VCaP (cell line): ENCODE results near the gene NPM1.

ENCODE experiments used
- H3K27ac ChIP-seq: fragments of 450-650 bp; 2 replicates; pipeline ENCODE4 v1.5.1; 2017
- TF ChIP-seq, protein P1 (sequence below): fragments of 450-650 bp; conservative IDR thresholded peaks from 2 replicates; pipeline ENCODE4 v1.5.1; 2017; ENCODE audit warnings: mild to moderate bottlenecking, moderate library complexity

The NPM1 gene, protein sequence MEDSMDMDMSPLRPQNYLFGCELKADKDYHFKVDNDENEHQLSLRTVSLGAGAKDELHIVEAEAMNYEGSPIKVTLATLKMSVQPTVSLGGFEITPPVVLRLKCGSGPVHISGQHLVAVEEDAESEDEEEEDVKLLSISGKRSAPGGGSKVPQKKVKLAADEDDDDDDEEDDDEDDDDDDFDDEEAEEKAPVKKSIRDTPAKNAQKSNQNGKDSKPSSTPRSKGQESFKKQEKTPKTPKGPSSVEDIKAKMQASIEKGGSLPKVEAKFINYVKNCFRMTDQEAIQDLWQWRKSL

DNA sequence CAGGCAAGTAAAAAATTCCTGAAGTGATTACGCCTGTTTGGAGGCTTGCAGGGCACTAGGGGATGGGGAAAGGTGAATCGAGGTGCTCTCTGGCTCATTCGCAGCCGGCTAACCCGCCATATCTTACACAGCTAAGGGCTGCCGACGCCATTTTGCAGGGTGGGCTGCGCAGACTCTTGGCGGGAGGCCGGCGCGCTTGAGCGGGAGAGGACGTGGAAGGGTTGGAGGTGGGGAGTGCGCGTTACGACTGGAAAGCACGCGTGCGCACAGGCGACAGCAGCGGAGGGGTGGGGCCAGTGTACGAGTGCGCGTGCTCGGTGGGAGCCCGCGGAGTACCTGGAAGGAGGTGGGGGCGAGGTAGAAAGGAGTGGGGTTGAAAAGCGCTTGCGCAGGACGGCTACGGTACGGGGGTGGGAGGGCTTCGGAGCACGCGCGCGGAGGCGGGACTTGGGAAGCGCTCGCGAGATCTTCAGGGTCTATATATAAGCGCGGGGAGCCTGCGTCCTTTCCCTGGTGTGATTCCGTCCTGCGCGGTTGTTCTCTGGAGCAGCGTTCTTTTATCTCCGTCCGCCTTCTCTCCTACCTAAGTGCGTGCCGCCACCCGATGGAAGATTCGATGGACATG lies at the start of gene NPM1:
Gene NPM1 (plus strand): TSS at position 505 of the 625 bp plus-strand sequence. CDS start 100 bp downstream, at position 605.
- H3K27ac ChIP-seq = peak within 1 kb of the TSS; percentile 87
- TF ChIP-seq, protein P1, sequence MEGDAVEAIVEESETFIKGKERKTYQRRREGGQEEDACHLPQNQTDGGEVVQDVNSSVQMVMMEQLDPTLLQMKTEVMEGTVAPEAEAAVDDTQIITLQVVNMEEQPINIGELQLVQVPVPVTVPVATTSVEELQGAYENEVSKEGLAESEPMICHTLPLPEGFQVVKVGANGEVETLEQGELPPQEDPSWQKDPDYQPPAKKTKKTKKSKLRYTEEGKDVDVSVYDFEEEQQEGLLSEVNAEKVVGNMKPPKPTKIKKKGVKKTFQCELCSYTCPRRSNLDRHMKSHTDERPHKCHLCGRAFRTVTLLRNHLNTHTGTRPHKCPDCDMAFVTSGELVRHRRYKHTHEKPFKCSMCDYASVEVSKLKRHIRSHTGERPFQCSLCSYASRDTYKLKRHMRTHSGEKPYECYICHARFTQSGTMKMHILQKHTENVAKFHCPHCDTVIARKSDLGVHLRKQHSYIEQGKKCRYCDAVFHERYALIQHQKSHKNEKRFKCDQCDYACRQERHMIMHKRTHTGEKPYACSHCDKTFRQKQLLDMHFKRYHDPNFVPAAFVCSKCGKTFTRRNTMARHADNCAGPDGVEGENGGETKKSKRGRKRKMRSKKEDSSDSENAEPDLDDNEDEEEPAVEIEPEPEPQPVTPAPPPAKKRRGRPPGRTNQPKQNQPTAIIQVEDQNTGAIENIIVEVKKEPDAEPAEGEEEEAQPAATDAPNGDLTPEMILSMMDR = no peak

DNA sequence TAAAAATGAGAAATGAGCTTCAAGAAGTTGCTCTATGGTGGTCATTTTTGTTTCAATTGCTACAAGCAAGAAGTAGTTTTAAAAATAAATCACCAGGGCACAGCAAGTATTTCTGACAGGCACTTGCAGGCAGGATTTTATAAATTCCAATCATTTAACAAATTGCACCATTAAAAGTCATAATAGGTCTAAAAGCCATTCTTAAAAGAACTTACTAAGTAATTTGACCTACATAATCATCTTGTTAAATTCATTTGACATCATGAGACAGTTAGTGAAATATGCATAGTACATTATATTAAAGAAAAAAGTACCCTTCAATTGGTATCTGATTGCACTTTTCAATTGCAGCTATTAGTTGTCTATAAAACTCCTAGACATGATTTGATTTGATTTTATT lies 47.6 kb upstream of the NPM1 start:
- TF ChIP-seq, protein P1 = no peak
- no peak overlapping the region for H3K27ac ChIP-seq

DNA sequence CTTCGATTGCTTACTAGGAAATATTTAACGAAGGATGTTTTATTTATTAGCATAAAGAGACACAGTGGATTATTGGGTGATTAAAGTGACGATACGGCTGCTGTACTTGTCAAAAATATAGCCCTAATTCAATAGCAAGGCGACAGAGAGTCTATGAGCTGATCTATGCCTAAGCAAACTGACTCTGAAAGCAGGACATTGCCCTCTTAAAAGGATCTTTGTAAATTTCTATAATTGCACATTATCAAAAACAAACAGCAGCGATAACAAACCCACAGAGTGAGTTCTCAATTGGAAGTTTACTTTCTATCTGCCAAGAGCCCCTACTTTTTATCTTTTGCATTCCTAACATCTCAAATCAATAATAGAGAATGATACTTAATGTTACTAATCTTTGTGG lies 47.2 kb upstream of the NPM1 start:
- TF ChIP-seq, protein P1 = no peak
- no peak overlapping the region for H3K27ac ChIP-seq

DNA sequence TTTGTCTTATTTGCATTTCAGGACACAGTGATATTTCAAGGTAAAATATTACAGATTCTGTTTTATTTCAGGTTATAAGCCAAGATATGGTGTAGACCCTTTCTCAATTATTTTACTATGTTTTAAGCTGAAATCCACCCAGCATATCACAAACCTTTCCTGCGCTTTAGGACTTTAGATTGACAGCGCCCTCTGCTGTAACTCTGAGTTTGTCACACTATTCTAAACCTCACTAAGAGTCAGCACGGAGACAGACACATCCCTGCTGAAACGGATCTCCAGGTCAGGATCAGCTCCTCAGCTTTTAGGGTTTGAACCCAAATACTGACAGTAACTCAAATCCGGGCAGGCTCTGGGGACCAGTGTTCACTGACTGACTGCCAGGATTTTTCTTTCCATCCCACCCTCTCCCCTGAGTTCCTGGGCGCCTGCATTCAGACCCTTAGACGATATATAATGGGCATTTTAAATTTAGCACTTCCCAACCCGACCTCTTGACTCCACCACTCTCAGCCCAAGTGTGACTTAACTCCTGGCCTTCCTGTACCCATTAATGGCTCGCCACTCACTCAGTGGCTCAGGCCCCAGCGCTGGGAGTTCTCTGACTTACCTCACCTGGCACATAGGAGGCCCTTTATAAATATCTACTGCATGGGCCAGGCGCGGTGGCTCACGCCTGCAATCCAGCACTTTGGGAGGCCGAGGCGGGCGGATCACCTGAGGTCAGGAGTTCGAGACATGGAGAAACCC lies 45.1 kb upstream of the NPM1 start:
- H3K27ac ChIP-seq = no peak overlapping the region
- TF ChIP-seq, protein P1 = peak; percentile 75

DNA sequence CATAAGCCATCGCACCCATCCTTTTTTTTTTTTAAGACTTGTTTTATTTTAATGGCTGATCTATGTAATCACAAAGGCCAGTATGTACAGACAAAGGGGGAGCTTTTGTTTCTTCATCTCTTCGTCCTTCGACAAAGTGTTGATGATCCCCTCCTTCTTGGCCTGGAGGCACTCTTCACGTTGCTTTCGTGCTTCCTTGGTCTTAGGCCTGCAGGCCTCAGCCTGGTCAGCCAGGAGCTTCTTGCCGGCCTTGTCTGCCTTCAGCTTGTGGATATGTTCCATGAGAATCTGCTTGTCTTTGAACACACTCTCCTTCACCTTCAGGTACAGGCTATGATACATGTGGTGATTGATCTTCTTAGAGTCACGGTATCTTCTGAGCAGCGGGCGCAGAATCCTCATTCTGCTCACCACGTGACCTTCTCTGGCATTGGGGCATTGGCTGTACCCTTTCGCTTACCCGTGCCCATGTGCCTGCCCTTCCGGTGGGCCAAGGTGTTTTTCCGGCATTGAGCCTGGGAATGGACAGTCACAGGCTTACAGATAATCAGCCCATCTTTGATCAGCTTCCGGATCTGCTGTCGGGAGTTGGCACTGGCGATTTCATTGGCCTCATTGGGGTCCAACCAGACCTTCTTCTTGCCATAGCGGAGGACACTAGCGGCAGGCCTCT lies 42.6 kb upstream of the NPM1 start:
- no peak overlapping the region for H3K27ac ChIP-seq
- TF ChIP-seq, protein P1 = no peak

DNA sequence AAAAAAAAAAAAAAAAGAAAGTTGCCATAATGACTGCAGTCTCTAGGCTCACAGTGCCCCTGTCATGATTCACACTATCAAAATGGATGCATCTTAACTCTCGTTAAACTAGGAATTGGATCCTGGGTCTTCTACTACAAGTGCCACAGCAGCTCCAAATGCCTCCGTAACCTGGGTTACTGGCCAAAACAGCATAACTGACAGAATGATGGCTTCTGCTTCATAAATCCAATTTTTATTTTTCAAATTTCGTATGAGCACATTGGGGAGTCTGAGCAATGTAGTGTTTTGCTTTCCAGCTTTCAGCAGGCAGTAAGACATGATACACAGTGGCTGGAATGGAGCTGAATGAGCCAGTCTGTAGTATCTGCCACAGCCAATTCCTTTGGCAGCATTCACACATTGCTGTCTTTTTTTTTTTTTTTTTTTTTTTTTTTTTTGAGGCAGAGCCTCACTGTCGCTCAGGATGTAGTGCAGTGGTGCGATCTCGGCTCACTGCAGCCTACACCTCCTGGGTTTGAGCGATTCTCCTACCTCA lies 36.0 kb upstream of the NPM1 start:
- TF ChIP-seq, protein P1 = no peak
- H3K27ac ChIP-seq = no peak overlapping the region
